Cerebellar nuclear complex (tissue), 1 donor: ENCODE results near the gene PCDHGA10.
"Not testable (repeated sequence)": the region's sequence is repeated elsewhere in the genome, so short reads cannot be mapped to it uniquely, and the experiment has no call there.

Experiments used
- DNase-seq, 2 experiments: peaks; one replicate each; lab custom pipeline; 2025; lab: John Stamatoyannopoulos, UW

The PCDHGA10 gene

DNA sequence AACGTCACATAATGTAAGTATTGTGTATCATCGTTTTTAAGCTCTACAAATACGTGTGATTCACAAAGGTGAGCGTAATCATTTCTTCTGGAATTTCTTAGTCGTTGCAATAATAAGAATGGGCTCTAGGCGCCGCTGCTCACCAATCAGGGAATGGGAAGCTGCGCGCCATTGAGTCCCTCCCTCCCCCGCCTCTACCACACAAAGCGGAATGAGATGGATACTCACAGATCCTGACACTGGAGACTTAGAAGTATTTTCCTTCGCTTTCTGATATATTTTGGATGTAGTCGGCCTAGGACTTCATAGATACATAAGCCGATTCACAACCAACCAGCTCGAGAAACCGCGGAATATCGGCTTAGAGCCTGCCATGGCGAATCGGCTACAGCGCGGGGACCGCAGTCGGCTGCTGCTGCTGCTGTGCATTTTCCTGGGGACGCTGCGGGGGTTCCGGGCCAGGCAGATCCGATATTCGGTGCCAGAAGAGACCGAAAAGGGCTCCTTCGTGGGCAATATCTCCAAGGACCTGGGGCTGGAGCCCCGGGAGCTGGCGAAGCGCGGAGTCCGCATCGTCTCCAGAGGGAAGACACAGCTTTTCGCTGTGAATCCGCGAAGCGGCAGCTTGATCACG is 8.2 kb downstream of the PCDHGA10 start, which contains the start of gene PCDHGA11:
Gene PCDHGA11 (plus strand): TSS at position 197 of the 634 bp plus-strand sequence. CDS start 177 bp downstream, at position 374.
- no peak for DNase-seq

- no peak for DNase-seq
Observed at GRCh38 chr5:141421489-141421855, 8.7 kb downstream of the PCDHGA10 start.

GRCh38 chr5:141422742-141423291 is 10.0 kb downstream of the PCDHGA10 start:
- DNase-seq, result no peak

DNA sequence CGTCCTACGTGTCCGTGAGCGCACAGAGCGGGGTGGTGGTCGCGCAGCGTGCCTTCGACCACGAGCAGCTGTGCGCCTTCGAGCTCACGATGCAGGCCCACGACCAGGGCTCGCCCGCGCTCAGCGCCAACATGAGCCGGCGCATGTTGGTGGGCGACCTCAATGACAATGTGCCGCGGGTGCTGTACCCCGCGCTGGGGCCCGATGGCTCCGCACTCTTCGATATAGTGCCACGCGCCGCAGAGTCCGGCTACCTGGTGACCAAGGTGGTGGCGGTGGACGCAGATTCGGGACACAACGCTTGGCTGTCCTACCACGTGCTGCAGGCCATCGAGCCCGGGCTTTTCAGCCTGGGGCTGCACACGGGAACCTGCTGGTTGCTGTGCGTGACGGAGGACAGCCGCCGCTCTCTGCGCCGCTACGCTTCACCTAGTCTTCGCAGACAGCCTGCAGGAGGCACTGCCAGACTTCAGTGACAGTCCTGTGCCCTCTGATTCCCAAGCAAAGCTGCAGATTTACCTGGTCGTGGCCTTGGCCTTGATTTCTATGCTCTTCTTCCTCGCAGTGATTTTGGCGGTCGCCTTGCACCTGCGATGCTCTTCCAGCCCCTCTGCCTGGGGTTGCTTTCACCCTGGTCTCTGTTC is 15.1 kb downstream of the PCDHGA10 start:
- no peak for DNase-seq

- no peak for DNase-seq
Observed at GRCh38 chr5:141430332-141431113, 17.7 kb downstream of the PCDHGA10 start, which contains the start of gene PCDHGA12. PCDHGA12 (plus strand) TSS chr5:141430507; CDS start chr5:141430760, 253 bp downstream.

- no peak for DNase-seq
Observed at GRCh38 chr5:141431286-141431685, 18.5 kb downstream of the PCDHGA10 start.

DNA sequence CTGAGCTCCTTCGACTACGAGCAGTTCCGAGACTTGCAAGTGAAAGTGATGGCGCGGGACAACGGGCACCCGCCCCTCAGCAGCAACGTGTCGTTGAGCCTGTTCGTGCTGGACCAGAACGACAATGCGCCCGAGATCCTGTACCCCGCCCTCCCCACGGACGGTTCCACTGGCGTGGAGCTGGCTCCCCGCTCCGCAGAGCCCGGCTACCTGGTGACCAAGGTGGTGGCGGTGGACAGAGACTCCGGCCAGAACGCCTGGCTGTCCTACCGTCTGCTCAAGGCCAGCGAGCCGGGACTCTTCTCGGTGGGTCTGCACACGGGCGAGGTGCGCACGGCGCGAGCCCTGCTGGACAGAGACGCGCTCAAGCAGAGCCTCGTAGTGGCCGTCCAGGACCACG is 19.5 kb downstream of the PCDHGA10 start:
- DNase-seq, result not testable (repeated sequence)

DNA sequence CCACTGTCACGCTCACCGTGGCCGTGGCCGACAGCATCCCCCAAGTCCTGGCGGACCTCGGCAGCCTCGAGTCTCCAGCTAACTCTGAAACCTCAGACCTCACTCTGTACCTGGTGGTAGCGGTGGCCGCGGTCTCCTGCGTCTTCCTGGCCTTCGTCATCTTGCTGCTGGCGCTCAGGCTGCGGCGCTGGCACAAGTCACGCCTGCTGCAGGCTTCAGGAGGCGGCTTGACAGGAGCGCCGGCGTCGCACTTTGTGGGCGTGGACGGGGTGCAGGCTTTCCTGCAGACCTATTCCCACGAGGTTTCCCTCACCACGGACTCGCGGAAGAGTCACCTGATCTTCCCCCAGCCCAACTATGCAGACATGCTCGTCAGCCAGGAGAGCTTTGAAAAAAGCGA is 19.9 kb downstream of the PCDHGA10 start:
- not testable (repeated sequence) for DNase-seq

DNA sequence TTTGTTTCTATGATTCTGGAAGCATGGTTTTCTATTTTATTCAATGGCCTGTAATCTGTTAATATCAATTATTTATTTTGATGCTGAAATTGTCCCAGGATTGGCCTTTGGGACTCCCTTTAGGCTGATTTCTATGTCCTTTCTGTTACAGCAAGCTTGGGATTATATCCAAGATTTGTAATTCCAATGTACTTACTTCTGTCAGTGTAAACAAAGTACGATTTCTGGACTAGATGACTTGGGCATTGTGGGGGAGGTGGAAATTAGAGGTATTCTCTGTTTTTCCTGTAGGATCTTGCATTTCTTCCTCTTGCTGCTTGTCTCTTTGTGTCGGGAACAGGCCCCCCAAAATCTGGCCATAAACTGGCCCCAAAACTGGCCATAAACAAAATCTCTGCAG is 21.2 kb downstream of the PCDHGA10 start:
- DNase-seq, result no peak

DNA sequence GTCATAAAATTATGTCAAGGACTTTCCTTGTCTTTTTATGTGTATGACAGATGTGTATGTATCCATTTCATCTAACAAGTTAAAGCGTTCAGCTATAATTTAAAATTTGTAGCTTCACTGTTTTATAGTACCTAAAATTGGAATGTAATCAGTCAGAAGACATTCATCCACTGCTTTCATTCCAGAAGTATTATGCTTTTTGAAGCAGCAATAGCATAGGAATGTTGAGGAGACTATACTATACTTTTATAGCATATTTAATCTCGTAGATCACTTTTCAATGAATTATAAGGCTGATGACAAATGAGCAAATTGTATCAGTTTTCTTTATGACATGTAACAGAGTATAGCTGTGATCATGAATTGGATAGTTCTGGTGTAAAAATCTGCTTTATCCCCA is 24.4 kb downstream of the PCDHGA10 start:
- no peak for DNase-seq

DNA sequence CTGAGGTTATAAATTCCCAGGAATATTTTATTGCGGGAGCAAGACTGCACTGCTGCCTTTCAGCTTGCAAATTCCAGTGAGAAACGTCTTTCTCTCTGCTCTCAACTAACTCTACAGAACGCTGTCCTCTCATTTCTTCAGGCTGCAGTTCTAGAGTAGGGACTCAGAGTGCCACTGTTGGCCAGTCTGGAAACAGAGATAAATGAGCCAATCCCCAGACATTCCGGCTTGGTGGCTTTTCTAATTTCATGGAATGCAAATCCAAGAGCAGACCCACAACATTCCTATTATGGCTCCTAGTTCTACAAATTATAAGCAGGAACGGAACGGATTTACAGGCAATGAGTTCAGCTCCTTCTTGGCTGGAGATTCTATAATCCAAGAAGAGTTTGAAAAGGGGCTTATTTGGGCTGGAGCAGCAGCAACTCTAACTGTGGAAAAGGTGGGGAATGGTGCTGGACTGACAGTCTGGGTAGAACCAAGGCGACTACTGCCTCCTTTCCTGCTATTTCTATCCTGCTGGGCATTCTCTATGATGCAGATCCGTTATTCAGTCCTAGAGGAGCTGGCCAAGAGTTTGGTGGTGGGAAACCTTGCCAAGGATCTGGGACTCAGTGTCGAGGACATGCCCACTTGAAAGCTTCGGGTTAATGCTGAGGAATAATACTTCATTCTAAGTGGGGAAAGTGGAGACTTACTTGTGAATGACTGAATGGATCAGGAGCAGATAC is 26.8 kb downstream of the PCDHGA10 start:
- no peak for DNase-seq

- no peak for DNase-seq
Observed at GRCh38 chr5:141440341-141440740, 27.6 kb downstream of the PCDHGA10 start.

DNA sequence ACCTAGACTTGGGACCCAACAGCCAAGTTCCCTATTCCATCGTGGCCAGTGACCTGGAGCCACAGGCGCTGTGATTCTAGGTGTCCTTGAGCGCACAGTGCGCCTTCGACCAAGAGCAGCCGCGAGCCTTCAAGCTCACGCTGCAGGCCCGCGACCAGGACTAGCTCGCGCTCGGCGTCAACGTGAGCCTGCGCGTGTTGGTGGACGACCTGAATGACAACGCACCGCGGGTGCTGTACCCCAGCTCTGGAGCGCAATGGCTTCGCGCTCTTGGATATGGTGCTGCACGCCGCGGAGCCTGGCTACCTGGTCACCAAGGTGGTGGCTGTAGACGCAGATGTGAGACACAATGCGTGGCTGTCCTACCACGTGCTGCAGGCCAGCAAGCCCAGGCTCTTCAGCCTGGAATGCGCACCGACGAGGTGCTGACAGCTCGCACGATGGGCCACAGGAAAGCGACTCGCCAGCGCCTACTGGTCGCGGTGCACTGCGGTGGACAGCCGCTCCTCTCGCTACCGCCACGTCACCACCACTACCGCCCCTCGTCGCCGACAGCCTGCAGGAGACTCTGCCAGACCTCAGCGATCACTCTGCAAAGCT is 28.9 kb downstream of the PCDHGA10 start:
- no peak for DNase-seq

- DNase-seq, result no peak
Observed at GRCh38 chr5:141465351-141465750, 52.6 kb downstream of the PCDHGA10 start.
